ENCODE data around the gene KCNA4. TPM values are rescaled to one million over a fixed set of nuclear protein-coding genes. Genes with fewer than 3 reads are reported as not detected.

KCNA4 gene
- total RNA-seq, 1 donor = not detected

- DNase-seq (ENCODE audit: low read depth) = no peak
- no peak overlapping the region for H3K4me3 ChIP-seq (ENCODE audit: low read depth, low read length)
- no peak for TF ChIP-seq CTCF (IDR thresholded peaks at IDR 0.05; ENCODE audit: insufficient read depth, low read depth, low read length)
Measured at GRCh38 chr11:29963796-29964195, 53.0 kb downstream of the KCNA4 start.

- no peak for TF ChIP-seq CTCF (IDR thresholded peaks at IDR 0.05; ENCODE audit: insufficient read depth, low read depth, low read length)
- no peak for DNase-seq (ENCODE audit: low read depth)
- no peak overlapping the region for H3K4me3 ChIP-seq (ENCODE audit: low read depth, low read length)
Measured at GRCh38 chr11:29963036-29963435, 53.8 kb downstream of the KCNA4 start.

GRCh38 chr11:29962243-29962642 lies 54.6 kb downstream of the KCNA4 start:
- DNase-seq (ENCODE audit: low read depth) = no peak
- H3K4me3 ChIP-seq (ENCODE audit: low read depth, low read length) = no peak overlapping the region
- TF ChIP-seq CTCF (IDR thresholded peaks at IDR 0.05; ENCODE audit: insufficient read depth, low read depth, low read length) = peak; percentile 16

Other genes starting within 250 kb of the KCNA4 start
- not detected in 2 replicates for gene FSHB, start 214.0 kb upstream of the KCNA4 start, total RNA-seq